GM12878 (cell line): ENCODE measurements around the gene PNMA1. TPM values are rescaled to one million over a fixed set of nuclear protein-coding genes. Genes with fewer than 3 reads are reported as not detected.

Experiments used
- ATF7 ChIP-seq: fragments of 450-650 bp; IDR thresholded peaks from 2 replicates; pipeline ENCODE4 v1.6.1; 2016; ENCODE audit warnings: low read depth, mild to moderate bottlenecking
- CBX3 ChIP-seq: fragments of 200-600 bp; sonication (generic); IDR thresholded peaks from 2 replicates; pipeline ENCODE4 v1.6.1; 2016; ENCODE audit warnings: low read depth, borderline replicate concordance
- CEBPB ChIP-seq, 2 experiments: fragments of 150-350 bp in 1 of 2; IDR thresholded peaks; 2 replicates each; pipeline ENCODE4 v1.6.1; 2012 to 2014; ENCODE audit warnings: low read depth in 2 of 2, low read length in 2 of 2, borderline replicate concordance in 1 of 2, inconsistent platforms in 1 of 2
- CHD2 ChIP-seq: IDR thresholded peaks from 2 replicates; pipeline ENCODE4 v1.6.1; 2011; ENCODE audit warnings: low read depth, low read length, improper control_type of control experiment, borderline replicate concordance
- EGR1 ChIP-seq, 2 experiments: IDR thresholded peaks; 1 replicate in 1 of 2; 2 replicates in 1 of 2; pipeline ENCODE4 v1.6.1; 2011 to 2012; ENCODE audit warnings: low read depth in 2 of 2, low read length in 2 of 2, borderline replicate concordance in 1 of 2, mild to moderate bottlenecking in 1 of 2, moderate library complexity in 1 of 2
- IRF4 ChIP-seq: IDR thresholded peaks from 2 replicates; pipeline ENCODE4 v1.6.1; 2011; ENCODE audit warnings: low read depth, low read length
- JUND ChIP-seq: IDR thresholded peaks from 2 replicates; pipeline ENCODE4 v1.6.1; 2012; ENCODE audit warnings: low read depth, mild to moderate bottlenecking, low read length, improper control_type of control experiment, moderate library complexity
- MYB ChIP-seq: fragments of 150-350 bp; IDR thresholded peaks from 2 replicates; pipeline ENCODE4 v1.6.1; 2014; ENCODE audit warnings: mild to moderate bottlenecking, low read depth, low read length, borderline replicate concordance
- MYC ChIP-seq: IDR thresholded peaks from 2 replicates; pipeline ENCODE4 v1.6.1; 2011; ENCODE audit warnings: mild to moderate bottlenecking, low read length, moderate library complexity, inconsistent platforms; ENCODE audit not compliant: insufficient read depth, insufficient replicate concordance, insufficient read length, severe bottlenecking
- NR2C1 ChIP-seq: fragments of 450-650 bp; IDR thresholded peaks from 2 replicates; pipeline ENCODE4 v1.6.1; 2017; ENCODE audit warnings: antibody characterized with exemption, mild to moderate bottlenecking, moderate library complexity
- POLR2AphosphoS2 ChIP-seq: IDR thresholded peaks from 2 replicates; pipeline ENCODE4 v1.6.1; 2011; ENCODE audit warnings: low read depth, mild to moderate bottlenecking, low read length, improper control_type of control experiment, moderate library complexity
- SREBF2 ChIP-seq: IDR thresholded peaks from 2 replicates; pipeline ENCODE4 v1.6.1; 2012; ENCODE audit warnings: mild to moderate bottlenecking, low read length
- STAT3 ChIP-seq: IDR thresholded peaks from 2 replicates; pipeline ENCODE4 v1.6.1; 2011; ENCODE audit warnings: low read depth, low read length, improper control_type of control experiment
- SUPT20H ChIP-seq: IDR thresholded peaks from 2 replicates; pipeline ENCODE4 v1.6.1; 2011; ENCODE audit warnings: low read depth, mild to moderate bottlenecking, low read length, moderate library complexity, borderline replicate concordance; ENCODE audit not compliant: control insufficient read depth
- ZSCAN29 ChIP-seq: fragments of 450-650 bp; IDR thresholded peaks from 2 replicates; pipeline ENCODE4 v1.6.1; 2017; ENCODE audit warnings: mild to moderate bottlenecking, moderate library complexity
- polyA plus RNA-seq, 11 experiments: library from polyadenylated mRNA; depleted of rRNA in 4 of 11; unstranded in 6 of 11; stranded (reverse) in 5 of 11; fragments of >200 nt; fragmentation: Nextera tagmentation in 4 of 11; fragmentation: Illumina TruSeq in 1 of 11; extraction: Ambion mirVana in 4 of 11; extraction: Trizol in 1 of 11; gene quantifications; 1 replicate in 1 of 11; 2 replicates in 10 of 11; pipeline versions ENCODE4 v1.2.1 to v1.2.3, GENCODE V29; 2011 to 2016; ENCODE audit warnings: inconsistent platforms in 2 of 11, missing spikeins in 2 of 11, low read depth in 1 of 11
- total RNA-seq, 4 experiments: library from RNA; depleted of rRNA in 3 of 4; stranded (reverse); fragments of >200 nt in 3 of 4; fragmentation: Illumina TruSeq in 1 of 4; extraction: Trizol in 1 of 4; gene quantifications; 2 replicates each; pipeline versions ENCODE4 v1.2.1 to v1.2.3, GENCODE V29; 2013 to 2021
- TF ChIP-seq, protein P1 (sequence below): fragments of 450-650 bp; conservative IDR thresholded peaks from 2 replicates; pipeline ENCODE4 v1.6.1; 2017; ENCODE audit warnings: mild to moderate bottlenecking, moderate library complexity
- TF ChIP-seq, protein P2 (sequence below): fragments of 450-650 bp; IDR thresholded peaks from 2 replicates; pipeline ENCODE4 v1.6.1; 2017; ENCODE audit warnings: mild to moderate bottlenecking
- TF ChIP-seq, protein P3 (sequence below): fragments of 450-650 bp; IDR thresholded peaks from 2 replicates; pipeline ENCODE4 v1.6.1; 2016; ENCODE audit warnings: mild to moderate bottlenecking
- TF ChIP-seq, protein P4 (sequence below): fragments of 450-650 bp; IDR thresholded peaks from 2 replicates; pipeline ENCODE4 v1.6.1; 2017; ENCODE audit warnings: mild to moderate bottlenecking, moderate library complexity

PNMA1 gene
- total and polyA plus RNA-seq, 10 of the 15 experiments (the other 5 are each of a cell fraction or from before 2014, with no cell fraction given): 1.8 to 39.3 (median 11.1) TPM

DNA sequence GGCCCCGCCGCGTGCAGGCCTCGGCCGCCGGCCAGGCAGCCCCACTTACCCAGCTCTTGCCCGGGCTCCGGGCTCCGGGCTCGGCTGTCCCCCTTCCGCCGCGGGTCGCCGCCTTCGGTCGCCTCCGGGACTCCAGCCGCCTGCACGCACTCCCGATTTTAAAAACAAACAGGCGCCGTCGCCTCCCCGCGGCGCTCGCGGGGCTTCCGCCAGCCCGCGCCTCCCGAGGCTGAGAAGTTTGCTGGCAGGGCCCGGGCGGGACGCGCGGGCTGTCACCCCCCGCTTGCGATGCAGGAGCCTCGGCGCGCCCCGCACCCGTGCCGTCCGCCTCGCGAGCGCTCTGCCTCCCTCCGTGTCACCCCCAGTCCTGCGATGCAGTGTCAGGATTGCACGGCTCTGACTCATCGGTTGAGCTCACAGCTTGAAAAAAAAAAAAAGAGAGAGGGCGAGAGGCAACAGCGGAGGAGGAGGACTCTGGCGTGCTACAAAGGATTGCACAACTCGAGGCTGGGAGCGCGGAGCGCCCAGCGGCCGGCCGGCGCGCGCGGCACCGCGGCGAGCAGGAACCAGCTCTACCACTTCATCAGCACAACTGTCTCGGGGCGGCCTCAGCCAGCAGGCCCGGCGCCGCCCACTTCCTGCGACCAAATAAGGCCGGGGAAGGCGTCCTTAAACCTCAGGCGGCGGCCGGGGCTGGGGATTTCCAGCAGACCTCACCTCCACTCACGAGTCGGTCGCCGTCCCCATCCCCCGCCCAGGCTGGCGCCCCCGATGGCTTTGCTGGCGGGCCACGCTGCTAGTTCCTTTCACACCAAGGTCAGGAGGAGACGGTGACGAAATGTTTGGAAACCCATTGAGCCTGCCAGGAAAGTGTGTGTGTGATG is 45.8 kb upstream of the PNMA1 start (continued):
- no peak for TF ChIP-seq MYB
- no peak for TF ChIP-seq IRF4
- TF ChIP-seq, protein P1, sequence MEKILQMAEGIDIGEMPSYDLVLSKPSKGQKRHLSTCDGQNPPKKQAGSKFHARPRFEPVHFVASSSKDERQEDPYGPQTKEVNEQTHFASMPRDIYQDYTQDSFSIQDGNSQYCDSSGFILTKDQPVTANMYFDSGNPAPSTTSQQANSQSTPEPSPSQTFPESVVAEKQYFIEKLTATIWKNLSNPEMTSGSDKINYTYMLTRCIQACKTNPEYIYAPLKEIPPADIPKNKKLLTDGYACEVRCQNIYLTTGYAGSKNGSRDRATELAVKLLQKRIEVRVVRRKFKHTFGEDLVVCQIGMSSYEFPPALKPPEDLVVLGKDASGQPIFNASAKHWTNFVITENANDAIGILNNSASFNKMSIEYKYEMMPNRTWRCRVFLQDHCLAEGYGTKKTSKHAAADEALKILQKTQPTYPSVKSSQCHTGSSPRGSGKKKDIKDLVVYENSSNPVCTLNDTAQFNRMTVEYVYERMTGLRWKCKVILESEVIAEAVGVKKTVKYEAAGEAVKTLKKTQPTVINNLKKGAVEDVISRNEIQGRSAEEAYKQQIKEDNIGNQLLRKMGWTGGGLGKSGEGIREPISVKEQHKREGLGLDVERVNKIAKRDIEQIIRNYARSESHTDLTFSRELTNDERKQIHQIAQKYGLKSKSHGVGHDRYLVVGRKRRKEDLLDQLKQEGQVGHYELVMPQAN: peak; percentile 85
- TF ChIP-seq ATF7: peak; percentile 86
- peak in 1 of 2 experiments; percentile 95; a peak in 2 of 4 replicates for TF ChIP-seq CEBPB (IDR thresholded peaks at IDR 0.05; ENCODE audit: borderline replicate concordance in 1 of 2, low read depth in 2 of 2, low read length in 2 of 2)
- peak; percentile 84; the same call in 1 of the 2 replicates for TF ChIP-seq CHD2
- peak; percentile 90; the same call in 1 of the 2 replicates for TF ChIP-seq POLR2AphosphoS2
- TF ChIP-seq, protein P2, sequence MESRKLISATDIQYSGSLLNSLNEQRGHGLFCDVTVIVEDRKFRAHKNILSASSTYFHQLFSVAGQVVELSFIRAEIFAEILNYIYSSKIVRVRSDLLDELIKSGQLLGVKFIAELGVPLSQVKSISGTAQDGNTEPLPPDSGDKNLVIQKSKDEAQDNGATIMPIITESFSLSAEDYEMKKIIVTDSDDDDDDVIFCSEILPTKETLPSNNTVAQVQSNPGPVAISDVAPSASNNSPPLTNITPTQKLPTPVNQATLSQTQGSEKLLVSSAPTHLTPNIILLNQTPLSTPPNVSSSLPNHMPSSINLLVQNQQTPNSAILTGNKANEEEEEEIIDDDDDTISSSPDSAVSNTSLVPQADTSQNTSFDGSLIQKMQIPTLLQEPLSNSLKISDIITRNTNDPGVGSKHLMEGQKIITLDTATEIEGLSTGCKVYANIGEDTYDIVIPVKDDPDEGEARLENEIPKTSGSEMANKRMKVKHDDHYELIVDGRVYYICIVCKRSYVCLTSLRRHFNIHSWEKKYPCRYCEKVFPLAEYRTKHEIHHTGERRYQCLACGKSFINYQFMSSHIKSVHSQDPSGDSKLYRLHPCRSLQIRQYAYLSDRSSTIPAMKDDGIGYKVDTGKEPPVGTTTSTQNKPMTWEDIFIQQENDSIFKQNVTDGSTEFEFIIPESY: peak; percentile 49; the same call in 1 of the 2 replicates
- TF ChIP-seq CBX3: no peak
- no peak for TF ChIP-seq JUND
- TF ChIP-seq ZSCAN29: no peak
- TF ChIP-seq SREBF2: no peak
- no peak for TF ChIP-seq STAT3
- TF ChIP-seq SUPT20H: no peak
- no peak for TF ChIP-seq EGR1 (IDR thresholded peaks at IDR 0.05; ENCODE audit: borderline replicate concordance in 1 of 2, low read depth in 2 of 2, low read length in 2 of 2)
- TF ChIP-seq, protein P3, sequence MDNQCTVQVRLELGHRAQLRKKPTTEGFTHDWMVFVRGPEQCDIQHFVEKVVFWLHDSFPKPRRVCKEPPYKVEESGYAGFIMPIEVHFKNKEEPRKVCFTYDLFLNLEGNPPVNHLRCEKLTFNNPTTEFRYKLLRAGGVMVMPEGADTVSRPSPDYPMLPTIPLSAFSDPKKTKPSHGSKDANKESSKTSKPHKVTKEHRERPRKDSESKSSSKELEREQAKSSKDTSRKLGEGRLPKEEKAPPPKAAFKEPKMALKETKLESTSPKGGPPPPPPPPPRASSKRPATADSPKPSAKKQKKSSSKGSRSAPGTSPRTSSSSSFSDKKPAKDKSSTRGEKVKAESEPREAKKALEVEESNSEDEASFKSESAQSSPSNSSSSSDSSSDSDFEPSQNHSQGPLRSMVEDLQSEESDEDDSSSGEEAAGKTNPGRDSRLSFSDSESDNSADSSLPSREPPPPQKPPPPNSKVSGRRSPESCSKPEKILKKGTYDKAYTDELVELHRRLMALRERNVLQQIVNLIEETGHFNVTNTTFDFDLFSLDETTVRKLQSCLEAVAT: peak; percentile 87
- TF ChIP-seq, protein P4, sequence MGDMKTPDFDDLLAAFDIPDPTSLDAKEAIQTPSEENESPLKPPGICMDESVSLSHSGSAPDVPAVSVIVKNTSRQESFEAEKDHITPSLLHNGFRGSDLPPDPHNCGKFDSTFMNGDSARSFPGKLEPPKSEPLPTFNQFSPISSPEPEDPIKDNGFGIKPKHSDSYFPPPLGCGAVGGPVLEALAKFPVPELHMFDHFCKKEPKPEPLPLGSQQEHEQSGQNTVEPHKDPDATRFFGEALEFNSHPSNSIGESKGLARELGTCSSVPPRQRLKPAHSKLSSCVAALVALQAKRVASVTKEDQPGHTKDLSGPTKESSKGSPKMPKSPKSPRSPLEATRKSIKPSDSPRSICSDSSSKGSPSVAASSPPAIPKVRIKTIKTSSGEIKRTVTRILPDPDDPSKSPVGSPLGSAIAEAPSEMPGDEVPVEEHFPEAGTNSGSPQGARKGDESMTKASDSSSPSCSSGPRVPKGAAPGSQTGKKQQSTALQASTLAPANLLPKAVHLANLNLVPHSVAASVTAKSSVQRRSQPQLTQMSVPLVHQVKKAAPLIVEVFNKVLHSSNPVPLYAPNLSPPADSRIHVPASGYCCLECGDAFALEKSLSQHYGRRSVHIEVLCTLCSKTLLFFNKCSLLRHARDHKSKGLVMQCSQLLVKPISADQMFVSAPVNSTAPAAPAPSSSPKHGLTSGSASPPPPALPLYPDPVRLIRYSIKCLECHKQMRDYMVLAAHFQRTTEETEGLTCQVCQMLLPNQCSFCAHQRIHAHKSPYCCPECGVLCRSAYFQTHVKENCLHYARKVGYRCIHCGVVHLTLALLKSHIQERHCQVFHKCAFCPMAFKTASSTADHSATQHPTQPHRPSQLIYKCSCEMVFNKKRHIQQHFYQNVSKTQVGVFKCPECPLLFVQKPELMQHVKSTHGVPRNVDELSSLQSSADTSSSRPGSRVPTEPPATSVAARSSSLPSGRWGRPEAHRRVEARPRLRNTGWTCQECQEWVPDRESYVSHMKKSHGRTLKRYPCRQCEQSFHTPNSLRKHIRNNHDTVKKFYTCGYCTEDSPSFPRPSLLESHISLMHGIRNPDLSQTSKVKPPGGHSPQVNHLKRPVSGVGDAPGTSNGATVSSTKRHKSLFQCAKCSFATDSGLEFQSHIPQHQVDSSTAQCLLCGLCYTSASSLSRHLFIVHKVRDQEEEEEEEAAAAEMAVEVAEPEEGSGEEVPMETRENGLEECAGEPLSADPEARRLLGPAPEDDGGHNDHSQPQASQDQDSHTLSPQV: no peak
- TF ChIP-seq MYC: peak; percentile 33
- no peak for TF ChIP-seq NR2C1
